Urothelium cell line (cell line): ENCODE data around the gene CATSPER4.
"Not testable (repeated sequence)": the region's sequence is repeated elsewhere in the genome, so short reads cannot be mapped to it uniquely, and the experiment has no call there.

ENCODE experiments used
- DNase-seq: peaks from one replicate; pipeline ENCODE4 v3.0.0; 2011; ENCODE audit warnings: low spot score, mixed read lengths
- FAIRE-seq: peaks from 2 replicates; lab custom pipeline; 2011; peaks lifted over from hg19 to GRCh38; lab: Jason Lieb, UNC

Gene CATSPER4

GRCh38 chr1:26189331-26189730 lies 1.1 kb upstream of the CATSPER4 start:
- no peak for FAIRE-seq
- DNase-seq, result no peak

DNA sequence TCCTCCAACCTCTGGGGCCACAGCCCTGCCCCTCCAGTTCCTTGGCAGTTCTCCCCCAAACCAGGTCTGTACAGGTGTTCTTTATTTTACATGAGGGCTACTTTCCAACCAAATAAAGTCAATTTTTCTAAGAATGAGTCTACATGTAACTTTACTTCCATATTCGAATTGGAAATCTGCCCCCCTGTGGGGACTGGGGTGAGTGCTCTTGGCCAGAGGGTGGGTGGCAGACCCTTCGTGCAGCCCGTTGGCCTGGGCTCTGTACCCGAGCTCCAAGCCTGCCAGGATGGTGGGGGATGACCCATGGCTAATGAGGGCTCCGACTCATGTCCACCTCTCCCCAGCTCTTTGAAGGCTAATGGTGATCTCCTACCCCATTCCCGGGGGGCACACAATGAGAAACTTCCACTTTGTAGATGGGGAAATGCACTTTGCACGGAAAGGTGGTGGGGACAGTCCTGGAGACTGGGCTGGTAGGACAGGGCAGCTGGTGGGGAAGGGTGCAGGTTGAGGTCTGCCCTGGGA lies 589 bp upstream of the CATSPER4 start:
- DNase-seq, result no peak
- FAIRE-seq, result no peak

DNA sequence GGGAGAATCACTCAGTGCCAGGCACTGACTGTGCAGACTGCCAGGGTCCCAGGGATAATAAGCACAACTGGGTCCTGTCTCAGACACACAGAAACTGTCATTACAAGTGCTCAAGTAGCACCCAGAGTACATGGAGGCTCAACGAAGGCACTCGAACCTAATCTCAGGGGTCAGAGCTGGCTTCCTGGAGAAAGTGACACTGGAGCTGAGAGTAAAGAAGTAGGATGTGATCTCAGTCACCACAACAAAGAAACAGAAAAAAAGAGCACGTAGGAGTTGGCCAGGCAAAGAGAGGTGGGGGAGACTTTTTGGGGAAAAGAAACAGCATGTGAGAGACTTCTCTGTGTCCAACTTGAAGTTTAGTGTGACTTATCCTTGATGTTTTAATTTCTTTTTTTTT lies 1.3 kb downstream of the CATSPER4 start:
- DNase-seq (no peak), FAIRE-seq (no peak)

DNA sequence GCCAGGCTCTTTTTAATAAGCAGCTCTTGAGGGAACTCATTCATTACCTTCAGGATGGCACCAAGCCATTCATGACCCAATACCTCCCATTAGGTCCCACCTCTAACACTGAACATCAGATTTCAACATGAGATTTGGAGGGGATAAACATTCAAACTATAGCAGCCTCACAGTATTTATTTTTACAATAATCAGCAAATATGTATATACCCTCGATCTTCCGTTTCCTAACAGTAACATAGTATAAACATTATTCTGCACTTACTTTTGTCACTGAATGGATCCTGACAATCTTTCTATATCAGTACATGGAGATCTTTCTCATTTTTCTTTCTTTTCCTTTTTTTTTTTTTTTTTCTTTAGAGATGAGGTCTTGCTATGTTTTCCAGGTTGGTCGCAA lies 5.4 kb downstream of the CATSPER4 start:
- FAIRE-seq, result no peak

DNA sequence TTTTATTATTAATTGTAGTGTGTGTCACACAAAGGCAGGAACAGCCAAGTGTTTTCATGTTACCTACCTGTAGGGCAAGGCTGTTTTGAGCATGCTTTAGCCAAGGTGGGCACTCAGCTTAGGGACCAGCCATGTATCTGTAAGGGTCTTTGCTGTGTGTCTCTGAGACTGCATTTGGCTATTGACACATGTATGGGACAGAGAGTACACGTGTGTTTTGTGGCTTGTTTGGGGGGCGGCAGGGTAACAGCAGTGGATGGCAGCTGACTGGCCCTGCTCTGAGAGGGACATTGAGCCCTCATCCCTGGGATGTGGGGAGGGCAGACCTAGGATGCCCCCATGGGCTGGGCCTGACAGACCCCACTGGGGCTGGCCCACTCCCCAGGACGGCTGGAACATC lies 6.9 kb downstream of the CATSPER4 start:
- DNase-seq, result no peak

More for the DNA sequence above, 5.4 kb downstream of the CATSPER4 start:
- DNase-seq, result no peak

GRCh38 chr1:26197813-26198212 lies 7.4 kb downstream of the CATSPER4 start:
- no peak for DNase-seq
- no peak for FAIRE-seq

More for the DNA sequence above, 6.9 kb downstream of the CATSPER4 start:
- FAIRE-seq, result no peak

GRCh38 chr1:26200413-26200812 lies 10.0 kb downstream of the CATSPER4 start:
- no peak for FAIRE-seq
- DNase-seq, result no peak

- FAIRE-seq (no peak), DNase-seq (no peak)
These were observed 13.4 kb downstream of the CATSPER4 start for GRCh38 chr1:26203642-26204318.

- DNase-seq (no peak), FAIRE-seq (no peak)
These were observed 19.9 kb downstream of the CATSPER4 start for GRCh38 chr1:26210147-26210870.

- FAIRE-seq (no peak), DNase-seq (no peak)
These were observed 22.3 kb downstream of the CATSPER4 start for GRCh38 chr1:26212726-26213125.

DNA sequence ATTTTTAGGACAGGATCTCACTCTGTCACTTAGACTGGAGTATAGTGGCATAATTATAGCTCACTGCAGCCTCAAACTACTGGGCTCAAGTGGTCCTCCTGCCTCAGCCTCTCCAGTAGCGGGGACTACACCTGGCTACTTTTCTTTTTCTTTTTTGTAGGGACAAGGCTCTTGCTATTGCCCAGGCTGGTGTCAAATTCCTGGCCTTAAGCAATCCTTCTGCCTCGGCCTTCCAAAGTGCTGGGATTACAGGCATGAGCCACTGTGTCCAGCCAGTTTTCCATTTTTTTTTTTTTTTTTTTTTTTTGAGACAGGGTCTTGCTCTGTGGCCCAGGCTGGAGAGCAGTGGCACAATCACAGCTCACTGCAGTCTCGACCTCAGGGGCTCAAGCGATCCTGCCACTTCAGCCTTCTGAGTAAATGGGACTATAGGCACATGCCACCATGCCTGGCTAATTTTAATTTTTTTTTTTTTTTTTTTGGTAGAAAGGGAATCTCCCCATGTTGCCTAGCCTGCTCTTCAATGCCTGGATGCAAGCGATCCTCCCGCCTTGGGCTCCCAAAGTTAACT lies 23.0 kb downstream of the CATSPER4 start:
- DNase-seq, result no peak
- FAIRE-seq, result no peak

DNA sequence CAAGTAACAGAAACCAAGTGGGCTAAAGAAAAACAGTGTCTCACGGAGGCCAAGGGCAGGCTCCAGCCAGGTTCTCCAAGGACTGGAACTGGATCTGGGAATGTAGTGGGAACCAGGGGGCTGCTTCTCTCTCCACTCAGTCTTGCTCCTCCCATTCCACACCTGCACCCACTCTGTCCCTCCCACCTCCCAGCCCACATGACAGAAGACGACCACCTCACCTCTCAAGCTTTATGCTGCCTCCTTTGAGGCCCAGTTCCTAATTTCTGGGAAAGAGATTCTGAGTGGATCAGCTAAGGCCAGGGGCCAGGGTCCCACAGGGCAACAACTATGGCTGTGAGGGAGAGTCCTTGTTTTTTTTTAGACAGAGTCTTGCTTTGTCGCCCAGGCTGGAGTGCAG lies 24.8 kb downstream of the CATSPER4 start:
- DNase-seq (no peak), FAIRE-seq (no peak)

GRCh38 chr1:26218906-26219494 lies 28.6 kb downstream of the CATSPER4 start:
- no peak for DNase-seq
- FAIRE-seq, result peak; percentile 84

GRCh38 chr1:26220199-26220912 lies 30.0 kb downstream of the CATSPER4 start:
- no peak for DNase-seq
- peak; percentile 80 for FAIRE-seq

DNA sequence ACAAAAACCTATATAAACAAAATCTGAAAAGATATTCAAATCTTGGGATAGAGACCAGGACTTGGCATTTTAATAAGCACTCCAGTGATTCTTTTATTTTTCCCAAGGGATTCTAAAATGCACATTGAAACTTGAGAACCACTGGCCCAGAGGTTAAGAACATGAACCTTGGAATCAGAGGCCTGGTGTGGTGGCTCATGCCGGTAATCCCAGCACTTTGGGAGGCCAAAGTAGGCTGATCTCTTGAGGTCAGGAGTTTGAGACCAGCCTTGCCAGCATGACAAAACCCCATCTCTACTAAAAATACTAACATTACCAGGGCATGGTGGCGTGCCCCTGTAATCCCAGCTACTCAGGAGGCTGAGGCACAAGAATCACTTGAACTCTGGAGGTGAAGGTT lies 30.7 kb downstream of the CATSPER4 start:
- no peak for DNase-seq
- FAIRE-seq, result no peak

DNA sequence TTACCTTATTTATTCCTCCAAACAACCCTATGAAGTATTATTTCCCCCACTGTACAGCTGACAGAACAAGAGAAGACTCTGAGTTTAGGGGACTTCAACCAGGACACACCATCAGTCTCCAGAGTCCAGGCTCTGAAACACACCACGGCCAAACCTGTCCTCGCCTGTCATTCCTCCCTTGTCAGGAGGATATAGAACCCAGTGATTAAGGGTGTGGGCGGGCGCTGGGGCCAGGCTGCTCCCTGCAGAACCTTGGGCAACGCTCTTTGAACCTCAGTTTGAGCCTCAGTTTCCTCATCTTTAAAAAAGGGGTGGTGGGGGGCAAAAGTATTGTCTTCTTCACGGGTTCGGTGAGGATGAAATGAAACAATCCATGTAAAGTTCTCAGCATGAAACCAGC lies 34.2 kb downstream of the CATSPER4 start:
- FAIRE-seq, result no peak

DNA sequence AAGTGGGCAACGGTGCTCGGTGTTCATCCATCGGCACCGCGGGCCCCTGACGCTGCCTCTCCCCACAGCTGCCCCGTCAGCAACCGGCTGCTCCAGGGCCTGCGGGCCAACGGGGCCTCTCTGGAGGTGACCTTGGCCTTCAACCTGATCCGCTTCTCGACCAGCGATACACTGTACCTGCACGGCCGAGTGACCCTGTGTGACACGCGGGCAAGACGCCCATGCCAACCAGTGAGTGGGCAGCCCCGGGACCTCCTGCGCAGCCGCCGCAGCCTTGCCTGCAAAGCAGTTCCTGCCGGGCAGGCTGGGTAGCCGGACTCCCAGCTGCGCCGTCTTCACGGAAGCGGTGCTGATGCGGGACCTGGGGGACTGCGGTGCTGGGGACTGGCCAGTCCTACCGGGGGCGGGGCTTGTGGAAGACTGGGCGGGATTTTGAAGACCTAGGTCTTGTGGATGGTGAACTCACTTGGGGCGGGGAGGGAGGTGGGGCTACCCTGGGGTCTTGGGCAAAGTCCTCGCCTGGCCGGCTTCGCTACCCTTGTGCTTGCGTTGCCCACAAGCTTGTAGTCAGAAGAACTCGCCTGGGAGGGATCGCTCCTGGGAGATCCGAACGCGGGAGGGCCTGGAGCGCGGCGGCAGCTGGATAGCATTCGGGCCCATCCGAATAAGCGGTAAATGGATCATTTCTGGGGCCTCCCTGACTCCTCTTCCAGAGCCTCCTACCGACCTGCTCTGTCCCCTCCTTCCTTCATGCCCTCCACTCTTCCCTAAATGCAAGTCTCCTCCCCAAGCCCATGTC lies 34.8 kb downstream of the CATSPER4 start:
- no peak for FAIRE-seq
- no peak for DNase-seq

More for the DNA sequence above, 34.2 kb downstream of the CATSPER4 start:
- DNase-seq, result no peak

DNA sequence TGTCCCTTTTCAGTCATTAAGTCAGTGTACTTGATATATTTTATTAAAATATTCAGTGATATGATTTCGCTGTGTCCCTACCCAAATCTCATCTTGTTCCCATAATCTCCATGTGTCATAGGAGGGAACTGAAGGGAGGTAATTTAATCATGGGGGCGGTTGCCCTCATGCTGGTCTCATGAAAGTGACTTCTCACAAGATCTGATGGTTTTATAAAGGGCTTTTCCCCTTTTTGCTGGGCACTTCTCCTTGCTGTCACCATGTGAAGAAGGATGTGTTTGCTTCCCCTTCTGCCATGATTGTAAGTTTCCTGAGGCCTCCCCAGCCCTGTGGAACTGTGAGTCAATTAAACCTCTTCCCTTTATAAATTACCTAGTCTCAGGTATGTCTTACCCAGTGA lies 40.3 kb downstream of the CATSPER4 start:
- FAIRE-seq, DNase-seq: not testable (repeated sequence)

DNA sequence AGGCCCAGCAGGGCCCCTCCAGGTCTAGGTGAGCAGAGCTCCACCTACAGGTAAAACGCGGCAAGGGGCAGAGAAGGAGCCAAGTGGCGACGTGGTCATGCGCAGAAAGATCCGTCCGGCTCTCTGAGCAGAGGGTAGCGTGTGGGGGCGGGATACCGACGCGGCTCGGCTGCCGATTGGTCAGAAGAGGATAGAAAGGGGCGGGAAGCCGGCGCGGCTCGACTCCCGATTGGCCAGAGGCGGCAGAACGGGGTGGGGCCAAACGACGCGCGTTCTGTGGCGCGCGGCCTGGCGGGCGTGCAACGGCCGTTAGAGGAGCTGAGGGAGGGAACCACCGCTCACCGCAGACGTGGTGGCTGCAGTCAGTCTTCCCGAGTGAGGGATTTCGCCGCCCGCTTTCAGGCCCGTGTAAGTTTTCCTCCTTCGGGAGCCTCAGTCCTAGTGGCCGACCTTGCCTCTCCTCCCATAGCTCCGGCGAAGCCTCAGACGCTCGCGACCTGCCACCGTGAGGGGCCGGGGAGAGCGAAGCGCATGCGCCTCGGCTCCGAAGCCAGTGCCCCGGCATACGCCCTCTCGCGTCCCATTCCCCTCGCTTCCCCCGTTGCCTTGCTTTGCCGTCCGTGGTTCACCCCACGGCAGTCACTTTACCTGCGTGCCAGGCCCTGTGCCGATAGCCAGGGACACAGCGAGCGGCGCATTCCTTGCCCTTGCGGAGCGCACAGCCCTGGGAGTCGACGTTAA lies 43.7 kb downstream of the CATSPER4 start, which contains the start of gene CEP85:
CEP85 (plus strand) TSS at position 298 of the 741 bp plus-strand sequence. CDS start 5,584 bp downstream, outside the sequence.
- FAIRE-seq (peak; percentile 98), DNase-seq (peak; percentile 99)
